ENCODE data around the gene EPHA7. TPM values are rescaled to one million over a fixed set of nuclear protein-coding genes. Genes with fewer than 3 reads are reported as not detected.

The EPHA7 gene
- total and polyA plus RNA-seq, 2 donors (not counting 3 experiments of a cell fraction or from before 2014, with no cell fraction given) = not detected

- H3K79me2 ChIP-seq (ENCODE audit: control insufficient read depth, insufficient read depth, low read length) = no peaks in the 10 kb centered on the region
- peak overlapping the region; percentile 83 for H3K4me2 ChIP-seq (ENCODE audit: insufficient read depth, low read length)
- intact Hi-C loops (cut with micrococcal nuclease) = loop anchor here (2.0 to 5.0 kb wide), 4 partner anchors 171 to 441 kb away; no protein-coding TSS in a partner anchor
Measured at GRCh38 chr6:93418033-93418407, 1.3 kb downstream of the EPHA7 start.

GRCh38 chr6:93417421-93418013 is 1.8 kb downstream of the EPHA7 start:
- Histone ChIP-seq H2AFZ (ENCODE audit: low read depth, low read length) (peak overlapping the region; percentile 69), H4K20me1 (replicated peaks; ENCODE audit: control insufficient read depth, extremely low read depth, insufficient read depth, low read length) (no peaks in the 10 kb centered on the region), H3K4me3 (replicated peaks in 1 of 3; ENCODE audit: insufficient read depth in 1 of 3, low read depth in 1 of 3, low read length in 3 of 3) (peak overlapping the region in 2 of 3 experiments; percentile 9 to 23), H3K36me3 (ENCODE audit: control insufficient read depth in 2 of 2, extremely low read depth in 1 of 2, insufficient read depth in 2 of 2, low read length in 2 of 2) (no peaks in the 10 kb centered on the region), H3K79me2 (ENCODE audit: control insufficient read depth, insufficient read depth, low read length) (no peaks in the 10 kb centered on the region), H3K4me2 (ENCODE audit: insufficient read depth, low read length) (peak overlapping the region; percentile 64), H3K9me1 (replicated peaks; ENCODE audit: control insufficient read depth, extremely low read depth, insufficient read depth, low read length) (no peaks in the 10 kb centered on the region), H3K4me1 (ENCODE audit: control insufficient read depth, extremely low read depth, insufficient read depth, low read length) (peaks cover 35% of the 10 kb centered on the region), H3K27ac (ENCODE audit: insufficient read depth, low read depth, low read length) (no peak overlapping the region), H3K9ac (replicated peaks; ENCODE audit: extremely low read depth, insufficient read depth, low read length) (no peak overlapping the region), H3K27me3 (ENCODE audit: control insufficient read depth in 2 of 2, insufficient read depth in 2 of 2, low read length in 2 of 2) (peaks cover 28 to 82% of the 10 kb centered on the region in 2 experiments), H3K9me3 (replicated peaks; ENCODE audit: control insufficient read depth, insufficient read depth, low read length) (no peaks in the 10 kb centered on the region)
- TF ChIP-seq FOS (IDR thresholded peaks at IDR 0.05; ENCODE audit: borderline replicate concordance, insufficient read depth, low read length) = no peak
- TF ChIP-seq, protein P1, sequence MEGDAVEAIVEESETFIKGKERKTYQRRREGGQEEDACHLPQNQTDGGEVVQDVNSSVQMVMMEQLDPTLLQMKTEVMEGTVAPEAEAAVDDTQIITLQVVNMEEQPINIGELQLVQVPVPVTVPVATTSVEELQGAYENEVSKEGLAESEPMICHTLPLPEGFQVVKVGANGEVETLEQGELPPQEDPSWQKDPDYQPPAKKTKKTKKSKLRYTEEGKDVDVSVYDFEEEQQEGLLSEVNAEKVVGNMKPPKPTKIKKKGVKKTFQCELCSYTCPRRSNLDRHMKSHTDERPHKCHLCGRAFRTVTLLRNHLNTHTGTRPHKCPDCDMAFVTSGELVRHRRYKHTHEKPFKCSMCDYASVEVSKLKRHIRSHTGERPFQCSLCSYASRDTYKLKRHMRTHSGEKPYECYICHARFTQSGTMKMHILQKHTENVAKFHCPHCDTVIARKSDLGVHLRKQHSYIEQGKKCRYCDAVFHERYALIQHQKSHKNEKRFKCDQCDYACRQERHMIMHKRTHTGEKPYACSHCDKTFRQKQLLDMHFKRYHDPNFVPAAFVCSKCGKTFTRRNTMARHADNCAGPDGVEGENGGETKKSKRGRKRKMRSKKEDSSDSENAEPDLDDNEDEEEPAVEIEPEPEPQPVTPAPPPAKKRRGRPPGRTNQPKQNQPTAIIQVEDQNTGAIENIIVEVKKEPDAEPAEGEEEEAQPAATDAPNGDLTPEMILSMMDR (IDR thresholded peaks at IDR 0.05; ENCODE audit: extremely low read depth in 1 of 2, insufficient read depth in 1 of 2, low read depth in 1 of 2, low read length in 2 of 2) = peak in 1 of 2 donors; percentile 1
- TF ChIP-seq EZH2 (IDR thresholded peaks at IDR 0.05; ENCODE audit: borderline replicate concordance, low read depth, low read length, severe bottlenecking) = peak; percentile 78
- no peak for TF ChIP-seq POLR2A (IDR thresholded peaks at IDR 0.05; ENCODE audit: low read depth, low read length)
- ChIA-PET CTCF (interaction anchor here (1.0 to 3.1 kb wide), 3 partner anchors 380 to 607 kb away, joined by 4 to 30 read pairs (median 17); no protein-coding TSS in a partner anchor), POLR2A (no interaction called here)
- intact Hi-C loops (cut with micrococcal nuclease) (loop anchor here (2.0 to 5.0 kb wide), 4 partner anchors 170 to 440 kb away; no protein-coding TSS in a partner anchor), dilution Hi-C loops (cut with MboI; ENCODE audit: extremely low pct_ligation_motif_present, low sequenced_read_pairs) (no loop called here)
- FAIRE-seq (no peak), DNase-seq (ENCODE audit: low read depth, low spot score) (peak; percentile 6)
- BruUV-seq (replicated peaks) = no TSS peak

More at GRCh38 chr6:93418033-93418407, 1.3 kb downstream of the EPHA7 start:
- TF ChIP-seq GATA2 (IDR thresholded peaks at IDR 0.05; ENCODE audit: insufficient read depth, insufficient read length, low read depth, low read length) = no peak
- TF ChIP-seq MYC (IDR thresholded peaks at IDR 0.05; ENCODE audit: low read depth, low read length) = no peak
- no peak for TF ChIP-seq POLR2AphosphoS5 (IDR thresholded peaks at IDR 0.05; ENCODE audit: insufficient read depth, low read depth, low read length)
- no peak for TF ChIP-seq JUN (IDR thresholded peaks at IDR 0.05; ENCODE audit: borderline replicate concordance, insufficient read depth, insufficient read length, low read depth)
- TF ChIP-seq FOS (IDR thresholded peaks at IDR 0.05; ENCODE audit: borderline replicate concordance, insufficient read depth, low read length) = no peak
- TF ChIP-seq EZH2 (IDR thresholded peaks at IDR 0.05; ENCODE audit: borderline replicate concordance, low read depth, low read length, severe bottlenecking) = no peak
- TF ChIP-seq MAX (IDR thresholded peaks at IDR 0.05; ENCODE audit: insufficient read depth, insufficient read length) = no peak
- Histone ChIP-seq H3K9me3 (replicated peaks; ENCODE audit: control insufficient read depth, insufficient read depth, low read length) (no peaks in the 10 kb centered on the region), H4K20me1 (replicated peaks; ENCODE audit: control insufficient read depth, extremely low read depth, insufficient read depth, low read length) (no peaks in the 10 kb centered on the region), H3K9me1 (replicated peaks; ENCODE audit: control insufficient read depth, extremely low read depth, insufficient read depth, low read length) (no peaks in the 10 kb centered on the region), H2AFZ (ENCODE audit: low read depth, low read length) (peak overlapping the region; percentile 92), H3K4me1 (ENCODE audit: control insufficient read depth, extremely low read depth, insufficient read depth, low read length) (peaks cover 35% of the 10 kb centered on the region), H3K36me3 (ENCODE audit: control insufficient read depth in 2 of 2, extremely low read depth in 1 of 2, insufficient read depth in 2 of 2, low read length in 2 of 2) (no peaks in the 10 kb centered on the region), H3K27ac (ENCODE audit: insufficient read depth, low read depth, low read length) (no peak overlapping the region), H3K4me3 (replicated peaks in 1 of 3; ENCODE audit: insufficient read depth in 1 of 3, low read depth in 1 of 3, low read length in 3 of 3) (peak overlapping the region in 2 of 3 experiments; percentile 37 to 69), H3K9ac (replicated peaks; ENCODE audit: extremely low read depth, insufficient read depth, low read length) (no peak overlapping the region), H3K27me3 (ENCODE audit: control insufficient read depth in 2 of 2, insufficient read depth in 2 of 2, low read length in 2 of 2) (peaks cover 30 to 85% of the 10 kb centered on the region in 2 experiments)
- dilution Hi-C loops (cut with MboI; ENCODE audit: extremely low pct_ligation_motif_present, low sequenced_read_pairs) = no loop called here
- BruUV-seq (replicated peaks) = no TSS peak
- ChIA-PET CTCF (interaction anchor here (1.5 to 3.1 kb wide), 4 partner anchors 380 to 1675 kb away, joined by 4 to 30 read pairs (median 12); no protein-coding TSS in a partner anchor), POLR2A (no interaction called here)
- FAIRE-seq (no peak), DNase-seq (ENCODE audit: low read depth, low spot score) (no peak)

Measured in endothelial cell of umbilical vein (primary cell).